HFFc6 (cell line): ENCODE data around the gene DLG2. TPM values are rescaled to one million over a fixed set of nuclear protein-coding genes. Genes with fewer than 3 reads are reported as not detected.

Source experiments
- DNase-seq: peaks from one replicate; pipeline ENCODE4 v3.0.0-alpha.2; 2018
- H3K27ac Mint-ChIP-seq: 2 replicates; pipeline ENCODE4 v1.8.0; 2020; ENCODE audit warnings: mild to moderate bottlenecking, mixed read lengths
- H3K27me3 Mint-ChIP-seq: 2 replicates; pipeline ENCODE4 v1.8.0; 2021; ENCODE audit warnings: mild to moderate bottlenecking, moderate library complexity, mixed read lengths; ENCODE audit not compliant: insufficient read depth
- H3K36me3 Mint-ChIP-seq: 2 replicates; pipeline ENCODE4 v1.8.0; 2021; ENCODE audit warnings: low read depth, mixed read lengths
- H3K4me1 Mint-ChIP-seq: 2 replicates; pipeline ENCODE4 v1.8.0; 2020; ENCODE audit warnings: low read depth, mixed read lengths
- H3K4me3 Mint-ChIP-seq: 2 replicates; pipeline ENCODE4 v1.8.0; 2020; ENCODE audit warnings: mild to moderate bottlenecking, moderate library complexity, mixed read lengths
- H3K9me3 Mint-ChIP-seq: 2 replicates; pipeline ENCODE4 v1.8.0; 2020; ENCODE audit warnings: mild to moderate bottlenecking, mixed read lengths
- total RNA-seq, 6 experiments: library from RNA; stranded (reverse); fragmentation: NEBNext Ultra II Directional; extraction: Animal tissue kit (Norgen Biotek cat#: 25700); gene quantifications; 2 replicates in 1 of 6; 3 replicates in 5 of 6; pipeline ENCODE4 v1.2.3, GENCODE V29; 2021
- TF ChIP-seq, protein P1 (sequence below): fragments of 200-600 bp; sonication (generic); IDR thresholded peaks from 2 replicates; pipeline ENCODE4 v1.5.0; 2021; ENCODE audit warnings: antibody characterized with exemption, mild to moderate bottlenecking

The DLG2 gene
- total RNA-seq, 6 experiments from 2014 or later, result 0.39 to 1.00 (median 0.80) TPM; not detected in 1

DNA sequence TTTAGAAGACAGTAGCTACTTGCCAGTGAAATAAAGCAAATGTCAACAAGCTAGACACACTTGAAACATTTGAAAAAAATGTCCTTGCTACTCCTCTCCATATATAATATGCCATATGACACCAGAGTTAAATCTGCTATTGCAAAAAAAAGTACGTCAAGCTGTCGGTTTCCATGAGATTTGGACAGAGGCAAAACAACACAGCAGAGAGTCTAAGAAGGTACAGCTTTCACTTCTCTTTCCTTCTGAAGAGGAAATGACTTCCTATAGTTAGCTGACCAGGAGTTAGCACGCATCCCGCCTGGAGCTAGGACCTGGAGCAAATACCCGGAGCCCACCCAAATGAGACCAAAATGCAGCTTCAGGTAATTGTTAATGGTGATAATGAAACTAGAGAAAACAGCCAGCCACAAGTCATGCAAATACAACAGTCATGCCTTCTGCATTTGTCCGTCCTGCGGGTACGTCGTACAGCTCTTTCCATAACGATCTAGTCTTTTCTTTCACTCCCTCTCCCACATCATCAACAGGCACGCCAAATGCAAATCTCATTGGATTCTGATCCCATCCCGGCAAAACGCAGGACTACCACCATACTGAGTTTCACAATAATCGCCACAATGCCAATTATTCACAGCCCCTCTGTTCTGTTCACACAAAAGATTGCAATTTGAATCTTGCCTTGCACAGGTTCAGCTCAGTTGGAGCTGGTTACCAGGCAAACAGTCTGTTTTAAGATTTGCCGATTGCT is 1945.9 kb downstream of the DLG2 start:
- no peak for DNase-seq
- peak overlapping the region; percentile 69; the same call in 1 of the 2 replicates for H3K4me3 Mint-ChIP-seq
- no peaks in the 10 kb centered on the region; the same call in 1 of the 2 replicates for H3K4me1 Mint-ChIP-seq
- H3K36me3 Mint-ChIP-seq, result no peaks in the 10 kb centered on the region
- peaks cover 26% of the 10 kb centered on the region for H3K27me3 Mint-ChIP-seq
- H3K9me3 Mint-ChIP-seq, result no peaks in the 10 kb centered on the region
- no peak overlapping the region for H3K27ac Mint-ChIP-seq
- TF ChIP-seq, protein P1, sequence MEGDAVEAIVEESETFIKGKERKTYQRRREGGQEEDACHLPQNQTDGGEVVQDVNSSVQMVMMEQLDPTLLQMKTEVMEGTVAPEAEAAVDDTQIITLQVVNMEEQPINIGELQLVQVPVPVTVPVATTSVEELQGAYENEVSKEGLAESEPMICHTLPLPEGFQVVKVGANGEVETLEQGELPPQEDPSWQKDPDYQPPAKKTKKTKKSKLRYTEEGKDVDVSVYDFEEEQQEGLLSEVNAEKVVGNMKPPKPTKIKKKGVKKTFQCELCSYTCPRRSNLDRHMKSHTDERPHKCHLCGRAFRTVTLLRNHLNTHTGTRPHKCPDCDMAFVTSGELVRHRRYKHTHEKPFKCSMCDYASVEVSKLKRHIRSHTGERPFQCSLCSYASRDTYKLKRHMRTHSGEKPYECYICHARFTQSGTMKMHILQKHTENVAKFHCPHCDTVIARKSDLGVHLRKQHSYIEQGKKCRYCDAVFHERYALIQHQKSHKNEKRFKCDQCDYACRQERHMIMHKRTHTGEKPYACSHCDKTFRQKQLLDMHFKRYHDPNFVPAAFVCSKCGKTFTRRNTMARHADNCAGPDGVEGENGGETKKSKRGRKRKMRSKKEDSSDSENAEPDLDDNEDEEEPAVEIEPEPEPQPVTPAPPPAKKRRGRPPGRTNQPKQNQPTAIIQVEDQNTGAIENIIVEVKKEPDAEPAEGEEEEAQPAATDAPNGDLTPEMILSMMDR, result no peak

DNA sequence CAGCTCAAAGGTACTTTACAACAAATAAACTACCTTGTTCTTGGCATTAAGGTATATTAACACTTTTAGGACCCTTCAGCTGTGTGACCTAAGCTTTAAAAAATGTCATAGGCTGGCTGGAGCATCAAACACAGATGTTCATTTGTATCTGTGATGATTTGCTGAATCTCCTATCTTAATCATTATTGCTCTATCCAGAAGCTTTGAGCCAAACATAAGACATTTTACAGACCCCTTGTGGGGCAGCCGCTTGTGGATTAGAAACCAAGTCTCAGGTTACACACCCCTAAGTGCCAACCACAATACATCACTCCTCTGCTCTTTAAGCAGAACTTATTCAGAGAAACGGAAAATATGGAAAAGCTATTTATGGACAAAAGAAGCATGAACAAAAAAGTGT is 1946.8 kb downstream of the DLG2 start:
- Mint-ChIP-seq H3K27ac (no peak overlapping the region), H3K27me3 (peaks cover 26% of the 10 kb centered on the region), H3K4me3 (no peak overlapping the region), H3K36me3 (no peaks in the 10 kb centered on the region), H3K9me3 (no peaks in the 10 kb centered on the region), H3K4me1 (no peaks in the 10 kb centered on the region; the same call in 1 of the 2 replicates)
- DNase-seq, result no peak
- TF ChIP-seq, protein P1, result no peak

DNA sequence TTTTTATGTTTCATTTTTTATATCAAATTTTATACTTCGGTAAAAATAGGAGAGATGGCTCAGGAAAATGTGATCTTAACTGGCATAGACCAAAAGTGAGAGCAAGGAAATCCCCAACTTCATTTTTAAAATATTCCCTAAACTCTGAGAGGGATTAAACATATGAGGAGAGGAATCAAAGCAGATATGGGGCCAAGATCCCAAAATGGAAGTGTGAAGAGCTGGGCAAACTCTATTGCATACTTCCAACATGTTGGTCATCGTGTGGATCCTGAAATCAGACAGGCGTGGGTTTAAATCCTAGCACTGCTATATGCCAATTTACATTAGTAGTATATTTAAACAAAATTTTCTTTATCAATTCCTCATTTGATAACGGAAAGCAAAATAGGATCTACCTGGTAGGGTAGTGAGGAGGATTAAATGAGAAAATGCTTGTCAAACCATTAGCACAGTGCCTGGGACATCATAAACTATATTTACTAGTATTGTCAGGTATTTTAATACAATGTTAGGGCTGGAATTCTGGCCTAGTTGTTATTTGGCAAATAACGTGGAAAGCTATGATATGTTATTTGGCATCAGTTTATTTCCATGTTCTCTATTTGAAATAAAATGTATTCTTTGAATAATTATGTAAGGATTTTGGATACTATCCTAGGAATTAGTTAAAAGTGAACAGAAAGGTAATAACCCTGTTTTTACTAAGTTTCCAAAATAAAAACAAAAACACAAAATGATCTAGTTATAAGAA is 1948.1 kb downstream of the DLG2 start:
- TF ChIP-seq, protein P1, result no peak
- Mint-ChIP-seq H3K9me3 (no peaks in the 10 kb centered on the region), H3K36me3 (no peaks in the 10 kb centered on the region), H3K27ac (no peak overlapping the region), H3K4me3 (no peak overlapping the region), H3K27me3 (peaks cover 26% of the 10 kb centered on the region), H3K4me1 (no peaks in the 10 kb centered on the region; the same call in 1 of the 2 replicates)
- DNase-seq, result no peak

DNA sequence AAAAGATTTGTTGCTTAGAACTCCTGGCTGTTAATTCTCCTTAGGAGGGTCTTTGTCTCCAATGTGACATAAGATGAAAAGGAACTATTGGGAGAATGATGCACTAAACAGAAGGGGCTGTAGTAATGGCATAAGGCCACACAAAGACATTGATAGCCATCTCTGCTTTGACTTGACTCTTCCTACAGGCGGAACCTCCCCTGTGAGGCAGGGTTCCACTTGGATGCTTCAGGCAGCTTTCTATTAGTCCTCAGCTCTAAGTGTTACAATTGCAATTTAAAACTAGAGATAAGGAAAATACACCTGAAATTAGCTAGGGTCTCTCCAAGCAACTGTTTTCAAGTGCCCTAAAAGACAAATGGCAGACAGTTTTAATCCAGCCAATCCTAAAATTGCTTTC is 1949.4 kb downstream of the DLG2 start:
- no peaks in the 10 kb centered on the region for H3K9me3 Mint-ChIP-seq
- H3K27ac Mint-ChIP-seq, result no peak overlapping the region
- DNase-seq, result no peak
- H3K36me3 Mint-ChIP-seq, result no peaks in the 10 kb centered on the region
- no peaks in the 10 kb centered on the region; the same call in 1 of the 2 replicates for H3K4me1 Mint-ChIP-seq
- no peak overlapping the region for H3K4me3 Mint-ChIP-seq
- TF ChIP-seq, protein P1, result no peak
- peaks cover 21% of the 10 kb centered on the region for H3K27me3 Mint-ChIP-seq

DNA sequence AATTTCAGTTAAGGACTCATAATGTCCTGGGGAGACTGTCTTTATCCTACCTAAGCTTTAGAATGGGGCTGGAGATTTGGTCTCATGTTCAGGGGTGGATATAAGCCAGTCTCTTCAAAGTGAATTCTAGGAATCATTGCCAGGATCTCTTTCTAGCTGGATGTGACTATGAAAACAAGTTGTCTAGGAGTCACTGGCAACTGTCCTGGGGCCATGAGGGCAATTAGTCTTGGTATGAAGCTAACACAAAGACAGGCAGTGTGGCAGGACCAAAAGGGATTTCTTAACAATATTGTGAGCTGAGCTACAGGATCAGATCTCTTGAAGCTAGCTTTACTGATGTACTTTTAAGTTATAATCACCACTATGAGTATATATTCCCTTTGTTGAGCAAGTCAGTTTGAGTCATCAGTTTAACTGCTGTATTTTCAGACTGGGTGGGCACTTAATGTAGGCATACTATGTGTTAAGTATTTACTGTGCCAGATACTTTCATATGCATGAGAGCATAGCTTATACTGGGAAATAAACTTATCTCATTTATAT is 1951.0 kb downstream of the DLG2 start:
- no peak for DNase-seq
- Mint-ChIP-seq H3K36me3 (no peaks in the 10 kb centered on the region), H3K4me1 (no peaks in the 10 kb centered on the region), H3K27ac (no peak overlapping the region), H3K27me3 (peaks cover 21% of the 10 kb centered on the region), H3K9me3 (no peaks in the 10 kb centered on the region), H3K4me3 (no peak overlapping the region)
- TF ChIP-seq, protein P1, result no peak
